ENCODE results near the gene RASL10B. TPM values are rescaled to one million over a fixed set of nuclear protein-coding genes. Genes with fewer than 3 reads are reported as not detected.
A peak's percentile ranks its signal among the peaks of the same experiment; 100 is the strongest.

The RASL10B gene
- total RNA-seq, 1 donor = 2.2 TPM

DNA sequence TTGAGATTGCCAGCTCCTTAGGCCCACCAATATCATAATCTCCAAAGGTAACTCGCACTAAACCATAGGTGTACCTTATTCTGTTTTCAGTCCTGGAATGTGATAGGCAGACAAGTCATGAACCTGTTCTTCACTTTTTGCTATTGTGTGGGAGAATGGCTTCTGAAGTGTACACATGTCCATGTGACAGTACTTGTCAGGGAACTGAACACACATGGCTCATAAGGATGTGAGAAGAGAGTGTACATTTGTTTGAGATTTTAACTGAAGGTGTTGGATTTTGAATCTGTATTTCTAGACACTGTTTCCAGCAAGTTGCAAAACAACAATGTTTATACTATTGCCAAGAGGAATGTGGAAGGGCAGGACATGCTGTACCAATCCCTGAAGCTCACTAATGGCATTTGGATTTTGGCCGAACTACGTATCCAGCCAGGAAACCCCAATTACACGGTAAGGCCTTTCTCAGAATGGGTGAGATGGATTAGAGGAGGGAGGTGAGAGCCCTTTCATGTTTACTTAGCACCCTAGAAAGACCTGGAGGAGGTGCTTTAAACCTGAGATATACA, 14.5 kb upstream of the RASL10B start:
- no peak for DNase-seq (ENCODE audit: low read depth in 2 of 3, low spot score in 2 of 3)

DNA sequence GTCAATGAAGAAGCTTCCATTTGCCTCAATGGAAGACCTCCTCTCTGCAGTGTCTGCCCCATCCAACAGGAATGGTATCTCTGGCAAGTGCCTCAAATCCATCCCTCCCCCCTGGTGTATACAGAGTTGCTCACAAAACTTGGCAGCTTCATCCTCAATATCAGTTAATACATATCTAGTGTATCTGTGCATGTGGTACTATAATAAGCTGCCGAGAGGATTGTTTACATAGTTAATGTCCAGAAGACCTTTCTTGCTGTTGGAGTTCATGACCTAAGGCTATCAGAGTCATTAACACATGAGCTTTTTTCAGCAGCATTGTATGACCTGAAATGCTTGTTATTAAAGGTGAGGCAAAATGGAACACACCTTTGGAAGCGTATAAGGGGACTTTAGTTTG, 14.0 kb upstream of the RASL10B start:
- no peak for DNase-seq (ENCODE audit: low read depth in 2 of 3, low spot score in 2 of 3)

DNA sequence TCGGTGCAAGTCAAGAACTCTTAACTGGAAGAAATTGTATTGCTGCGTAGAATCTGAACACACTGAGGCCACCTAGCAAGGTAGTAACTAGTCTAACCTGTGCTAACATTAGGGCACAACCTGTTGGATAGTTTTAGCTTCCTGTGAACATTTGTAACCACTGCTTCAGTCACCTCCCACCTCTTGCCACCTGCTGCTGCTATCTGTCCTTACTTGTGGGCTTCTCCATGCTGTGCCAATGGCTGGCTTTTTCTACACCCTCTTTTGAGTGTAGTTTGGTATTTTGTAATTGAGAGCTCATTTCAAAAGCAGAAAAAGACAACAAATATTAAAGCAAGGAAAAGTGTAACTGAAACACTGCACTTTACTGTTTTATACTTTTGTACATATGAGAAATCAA, 7.7 kb upstream of the RASL10B start:
- no peak for DNase-seq (ENCODE audit: low read depth in 2 of 3, low spot score in 2 of 3)

DNA sequence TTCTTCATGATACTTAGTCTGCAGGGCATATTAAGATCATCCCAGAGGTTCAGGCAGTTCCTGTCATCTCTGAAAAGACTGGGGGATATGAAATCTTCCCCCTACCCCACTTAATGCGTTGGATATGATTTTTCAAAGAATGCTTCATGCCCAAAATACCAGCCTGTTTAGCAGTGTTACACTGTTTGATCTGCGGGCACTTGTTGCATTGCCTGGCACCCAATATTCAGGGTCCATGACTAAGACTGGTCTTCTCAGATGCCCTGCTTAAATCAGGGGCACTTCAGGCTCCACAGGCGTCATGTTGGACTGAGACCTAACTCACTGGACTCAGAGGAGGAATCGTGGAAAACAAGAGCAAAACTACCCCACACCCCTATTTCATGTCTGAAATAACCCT, 6.4 kb upstream of the RASL10B start:
- no peak for DNase-seq (ENCODE audit: low read depth in 2 of 3, low spot score in 2 of 3)

DNA sequence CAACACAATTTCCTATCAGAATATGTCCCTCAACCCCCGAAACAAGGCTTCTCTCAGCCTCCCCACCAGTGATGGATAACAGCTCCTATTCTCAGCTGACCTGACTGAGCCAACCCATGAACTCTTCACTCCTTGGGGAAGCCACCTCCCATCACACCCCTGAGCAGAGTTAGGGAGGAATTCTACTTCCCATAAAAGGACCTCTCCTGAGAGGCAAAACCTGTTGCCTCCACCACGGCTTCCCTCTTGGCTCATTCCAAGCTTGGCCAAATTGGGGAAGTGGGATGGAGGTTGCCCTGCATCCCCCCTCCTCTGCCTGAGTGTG, 5.7 kb upstream of the RASL10B start:
- DNase-seq (ENCODE audit: low read depth in 2 of 3, low spot score in 2 of 3) = no peak

DNA sequence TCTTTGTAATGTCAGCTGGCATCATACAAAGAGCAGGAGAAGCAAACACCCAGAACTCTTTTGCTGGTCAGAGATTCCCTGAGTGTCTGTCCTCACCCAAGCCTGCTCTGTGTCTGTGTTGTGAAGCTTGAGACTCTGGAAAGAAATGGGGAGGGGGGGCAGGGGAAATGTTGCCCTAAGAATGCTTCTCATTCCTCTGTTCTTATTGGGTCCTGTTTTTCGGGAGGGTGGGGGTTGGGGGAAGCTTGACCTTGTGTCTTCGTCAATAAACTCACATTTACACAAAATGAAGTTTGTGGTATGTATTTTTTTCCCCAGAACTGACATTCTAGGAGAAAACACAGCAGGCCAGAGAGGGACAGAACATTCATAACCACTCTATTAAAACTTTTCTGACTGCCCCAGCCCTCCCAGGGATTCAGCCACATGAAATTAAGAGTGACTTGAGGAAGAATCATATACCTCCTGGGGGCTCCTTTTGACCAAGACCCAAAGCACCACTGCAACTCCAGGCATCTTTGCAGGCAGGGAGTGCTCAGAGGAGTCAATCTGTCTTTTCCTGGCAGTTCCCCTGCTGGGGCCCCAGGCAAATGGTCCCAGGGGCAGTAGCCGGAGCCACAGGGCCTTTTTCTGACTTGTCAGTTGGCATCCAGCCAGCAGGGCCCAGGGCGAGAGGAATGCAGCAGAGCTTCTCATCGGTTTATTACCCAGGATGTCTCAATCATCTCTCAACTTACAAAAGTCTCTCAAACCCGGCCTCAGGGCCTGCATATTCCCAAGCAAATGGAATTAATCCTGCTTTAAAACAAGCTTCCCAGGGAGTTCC, 5.1 kb upstream of the RASL10B start:
- DNase-seq (ENCODE audit: low read depth in 2 of 3, low spot score in 2 of 3) = no peak

DNA sequence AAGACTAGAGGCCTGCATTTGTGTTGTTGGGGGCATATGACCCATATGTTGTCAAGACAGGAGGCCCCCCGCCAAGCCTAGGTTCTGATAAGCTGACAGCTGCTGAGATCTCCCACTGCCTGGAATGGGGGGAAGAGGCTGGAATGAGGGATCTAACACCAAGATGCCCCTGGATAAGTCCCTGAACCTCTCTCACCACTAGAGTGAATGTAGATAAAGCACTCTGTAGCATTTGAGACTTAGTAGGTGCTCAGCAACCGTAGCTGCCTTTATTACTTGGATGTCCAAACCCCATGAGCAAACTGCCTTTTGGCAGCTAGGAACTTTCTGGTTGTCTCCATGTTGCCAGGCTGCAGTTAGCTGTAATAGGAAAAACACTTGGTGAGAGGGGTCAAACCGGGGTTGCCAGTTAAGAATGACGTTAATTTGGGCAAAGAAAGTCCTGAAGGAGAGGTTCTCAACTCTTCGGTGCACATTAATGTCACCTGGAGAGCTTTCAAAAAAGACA, 4.4 kb upstream of the RASL10B start:
- DNase-seq (ENCODE audit: low read depth in 2 of 3, low spot score in 2 of 3) = no peak

DNA sequence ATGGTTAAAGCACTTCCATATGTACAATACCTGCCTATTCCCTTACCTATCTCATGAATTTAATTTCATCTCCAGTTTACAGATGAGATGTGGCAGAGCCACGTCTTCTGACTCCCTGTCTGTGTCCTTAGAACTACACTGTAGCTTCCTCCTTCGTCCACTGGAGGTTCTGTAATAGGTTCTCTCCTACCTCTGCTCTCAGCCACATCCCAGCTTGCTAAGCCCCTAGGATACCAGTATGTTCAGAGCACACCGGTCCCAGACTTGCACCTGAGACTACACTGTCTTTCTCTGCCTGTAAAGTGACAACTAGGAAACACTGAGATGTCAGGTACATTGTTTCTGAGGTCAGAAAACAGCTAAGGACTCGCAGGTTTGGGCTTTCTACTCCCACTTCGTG, 3.8 kb upstream of the RASL10B start:
- DNase-seq (ENCODE audit: low read depth in 2 of 3, low spot score in 2 of 3) = no peak

DNA sequence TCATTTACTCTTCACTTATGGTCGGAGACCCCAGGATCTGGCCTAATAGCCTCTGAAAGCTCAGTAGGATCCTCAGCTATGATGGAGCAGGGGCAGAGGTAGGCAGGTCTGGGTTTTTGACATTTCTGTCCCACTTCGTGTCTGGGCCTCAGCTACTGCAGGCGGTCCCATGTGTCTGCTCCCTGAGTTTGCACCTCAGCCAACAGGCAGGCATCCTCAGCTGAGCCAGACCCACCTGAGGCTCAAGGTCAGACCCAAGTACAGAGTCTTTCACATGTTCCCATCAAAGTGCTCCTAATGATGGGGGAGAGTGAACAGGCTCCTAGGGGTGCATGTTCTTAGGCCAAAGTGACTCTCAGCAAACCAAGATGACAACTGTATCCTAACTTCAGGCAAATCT, 2.9 kb upstream of the RASL10B start:
- no peak for DNase-seq (ENCODE audit: low read depth in 2 of 3, low spot score in 2 of 3)

DNA sequence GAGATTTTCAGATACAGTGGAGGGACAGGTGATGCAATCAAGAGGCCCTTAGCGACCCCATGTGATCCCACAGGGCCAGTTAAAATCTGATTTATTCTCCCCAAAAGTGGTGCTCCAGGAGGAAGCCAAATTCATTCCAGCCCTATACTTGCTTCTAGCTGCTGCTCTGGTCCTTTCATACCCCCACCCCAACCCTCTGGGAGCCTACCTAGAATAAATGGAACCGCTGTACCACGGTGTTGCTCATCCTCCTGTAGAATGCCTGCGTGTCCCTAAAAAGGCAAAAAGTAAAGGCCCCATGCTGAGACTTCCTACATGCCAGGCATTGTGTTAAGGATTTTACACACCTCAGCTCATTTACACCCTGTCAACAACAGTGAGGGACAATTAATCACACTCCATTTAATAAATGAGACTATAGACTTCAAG, 2.0 kb upstream of the RASL10B start:
- DNase-seq (ENCODE audit: low read depth in 2 of 3, low spot score in 2 of 3) = no peak

DNA sequence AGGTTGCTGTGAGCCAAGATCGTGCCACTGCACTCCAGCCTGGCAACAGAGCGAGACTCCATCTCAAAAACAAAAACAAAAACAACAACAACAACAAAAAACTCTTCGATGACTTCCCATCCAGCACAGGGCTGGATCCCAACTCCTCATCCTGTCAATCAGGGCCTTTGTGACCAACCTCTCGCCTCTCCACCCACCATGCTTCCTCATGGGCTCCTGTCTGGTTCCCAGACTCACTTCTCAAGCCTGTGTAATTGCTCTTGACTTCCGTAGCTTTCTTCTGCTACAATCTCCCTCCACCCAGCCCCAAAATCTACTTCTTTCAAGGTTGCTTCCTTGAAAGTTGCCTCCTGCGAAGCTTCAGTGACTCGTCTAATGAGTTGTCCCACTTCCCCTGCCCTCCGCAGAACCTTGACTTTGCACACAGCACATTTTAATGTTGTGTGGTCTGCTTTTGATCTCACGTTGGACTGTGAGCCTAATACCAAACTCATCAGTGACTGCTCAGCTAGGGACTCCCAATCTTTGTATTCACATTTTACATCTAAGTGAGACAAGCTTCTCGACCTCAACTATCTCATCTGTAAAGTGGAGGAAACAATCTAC, 936 bp upstream of the RASL10B start:
- no peak for DNase-seq (ENCODE audit: low read depth in 2 of 3, low spot score in 2 of 3)

DNA sequence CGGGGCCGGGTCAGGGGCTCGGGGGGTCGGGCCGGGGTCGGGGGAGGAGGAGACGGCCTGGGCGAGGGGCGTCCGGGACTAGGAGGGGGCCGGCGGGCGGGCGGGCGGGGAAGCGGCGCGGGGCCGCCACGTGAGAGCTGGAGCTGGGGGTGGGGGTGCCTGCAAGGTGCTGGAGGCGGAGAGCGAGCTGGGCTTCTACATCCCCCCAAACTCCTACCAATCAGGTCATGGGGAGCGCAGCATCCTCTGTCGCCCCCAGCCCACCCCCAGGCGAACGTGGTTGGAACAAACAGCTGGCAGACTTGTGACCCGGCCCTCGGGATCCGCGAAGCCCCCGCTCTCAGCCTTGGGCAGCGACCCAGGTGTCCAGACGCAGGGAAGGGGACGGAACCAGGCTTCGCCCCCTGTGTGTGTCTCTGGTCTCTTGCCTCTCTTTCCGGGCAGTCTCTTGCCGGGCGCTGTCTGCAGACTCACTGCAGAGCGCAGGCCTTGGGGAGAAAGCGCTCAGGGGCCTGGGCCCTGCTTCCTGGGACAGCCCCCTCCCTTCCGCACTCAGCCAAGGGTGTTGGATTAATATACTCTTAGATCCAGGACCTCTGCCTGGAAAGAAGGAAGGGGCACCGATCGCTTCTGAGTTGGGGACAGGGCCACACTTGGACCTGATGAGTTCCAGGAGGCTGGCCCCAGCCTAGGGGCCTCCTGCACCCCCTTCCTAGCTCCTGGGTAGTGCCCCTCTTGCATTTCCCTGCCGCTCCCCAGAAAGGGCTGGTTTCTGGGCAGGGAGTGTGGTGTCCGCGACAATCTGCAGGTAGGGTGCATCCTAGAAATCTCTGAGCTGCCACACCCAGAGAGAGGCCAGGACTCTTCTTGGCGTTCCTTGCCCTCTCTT, 722 bp downstream of the RASL10B start:
- no peak for DNase-seq (ENCODE audit: low read depth in 2 of 3, low spot score in 2 of 3)

DNA sequence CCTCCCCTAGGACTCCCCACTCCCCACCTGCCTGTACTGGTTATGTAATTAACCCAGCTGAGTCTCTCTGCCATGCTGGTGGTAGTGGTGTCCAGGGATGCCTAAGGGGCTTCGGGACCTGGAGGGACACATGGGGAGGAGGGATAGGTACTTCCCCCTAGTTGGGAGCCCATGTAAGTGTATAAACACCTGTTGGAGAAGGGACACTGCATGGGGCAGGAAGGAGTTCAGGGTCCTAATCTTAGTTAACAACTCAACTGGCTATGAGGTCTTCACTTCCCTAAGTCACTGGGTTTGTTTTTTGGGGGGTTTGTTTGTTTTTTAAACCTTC, 1.3 kb downstream of the RASL10B start:
- no peak for DNase-seq (ENCODE audit: low read depth in 2 of 3, low spot score in 2 of 3)

DNA sequence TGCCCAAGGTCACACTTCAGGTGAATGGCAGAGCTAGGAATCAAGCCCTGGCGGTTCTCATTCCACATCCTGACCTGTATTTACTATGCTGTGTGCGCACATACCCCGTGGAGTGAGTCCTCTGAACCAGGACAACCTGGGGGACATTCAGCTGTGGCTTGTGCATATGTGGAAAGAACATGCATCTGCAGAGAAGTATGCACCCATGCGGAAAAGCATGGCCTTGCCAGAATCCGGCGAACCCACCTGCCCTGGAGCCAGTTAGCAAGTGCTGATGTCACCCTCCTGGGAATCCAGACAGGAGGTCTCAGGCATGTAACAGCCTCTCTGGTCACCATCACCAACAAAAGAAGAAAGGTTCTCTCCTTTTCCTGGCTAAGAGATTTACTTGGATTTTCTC, 1.9 kb downstream of the RASL10B start:
- DNase-seq (ENCODE audit: low read depth in 2 of 3, low spot score in 2 of 3) = no peak

DNA sequence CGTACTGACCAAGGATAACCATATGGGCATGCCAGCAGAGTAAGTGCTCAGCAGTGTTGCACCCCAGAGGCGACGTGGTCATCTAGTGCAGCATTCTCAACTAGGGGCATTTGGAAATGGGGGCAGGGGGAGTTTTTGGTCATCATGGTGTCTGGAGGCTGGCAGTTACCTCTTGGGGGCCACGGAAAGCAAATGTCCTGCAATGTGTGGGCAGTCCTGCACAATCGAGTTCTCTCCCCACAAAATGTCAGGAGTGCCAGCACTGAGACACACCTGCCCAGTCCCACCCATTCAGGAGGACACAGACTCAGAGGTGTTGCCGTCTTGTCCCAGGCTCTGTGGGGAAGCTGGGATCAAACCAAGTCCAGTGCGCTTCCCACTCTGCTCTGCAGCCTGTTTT, 3.0 kb downstream of the RASL10B start:
- no peak for DNase-seq (ENCODE audit: low read depth in 2 of 3, low spot score in 2 of 3)

DNA sequence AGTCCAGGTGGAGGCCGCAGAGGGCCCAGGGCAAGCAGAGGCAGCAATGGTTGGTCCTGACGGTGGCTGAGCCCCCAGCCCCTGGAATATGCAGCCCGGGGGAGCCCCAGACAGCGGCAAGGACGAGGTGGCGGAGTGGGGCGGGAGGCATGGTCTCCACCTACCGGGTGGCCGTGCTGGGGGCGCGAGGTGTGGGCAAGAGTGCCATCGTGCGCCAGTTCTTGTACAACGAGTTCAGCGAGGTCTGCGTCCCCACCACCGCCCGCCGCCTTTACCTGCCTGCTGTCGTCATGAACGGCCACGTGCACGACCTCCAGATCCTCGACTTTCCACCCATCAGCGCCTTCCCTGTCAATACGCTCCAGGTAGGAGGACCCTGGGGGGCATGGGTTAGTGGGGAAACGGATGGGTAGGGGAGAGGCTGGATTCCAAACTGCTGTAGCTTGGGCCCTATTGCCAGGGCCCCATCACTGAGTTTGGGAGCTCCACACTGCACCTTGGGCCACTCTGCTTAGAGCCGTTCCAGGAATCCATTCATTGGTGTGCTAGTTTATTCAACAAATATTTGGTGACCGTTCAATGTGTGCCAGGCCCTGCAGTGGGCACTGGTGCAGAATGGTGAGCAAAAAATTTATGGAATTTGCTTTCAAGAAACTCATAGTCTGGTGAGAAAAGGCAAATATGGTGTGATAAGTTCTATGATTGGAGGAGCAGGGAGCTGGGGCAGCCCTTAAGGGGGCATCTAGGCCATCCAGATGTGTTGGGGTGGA, 3.8 kb downstream of the RASL10B start:
- DNase-seq (ENCODE audit: low read depth in 2 of 3, low spot score in 2 of 3) = no peak

DNA sequence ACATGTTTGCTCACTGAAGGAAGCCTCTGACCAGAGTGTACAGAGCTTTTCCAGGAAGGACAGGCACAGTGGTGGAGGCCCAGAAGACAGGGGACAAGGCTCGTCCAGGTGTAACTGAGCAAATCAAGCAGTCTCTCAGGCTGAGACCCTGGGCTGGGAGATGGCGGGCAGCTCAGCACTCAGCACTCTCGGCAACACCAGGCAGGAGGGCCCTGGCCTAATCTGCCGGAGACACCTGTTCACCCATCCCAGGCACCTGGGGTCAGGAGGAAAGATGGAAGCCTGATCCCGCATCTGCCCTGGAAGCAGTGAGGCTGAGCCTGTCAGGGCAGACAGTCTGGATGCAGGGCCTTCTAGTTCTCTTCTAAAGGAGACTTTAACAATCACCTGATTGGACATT, 4.8 kb downstream of the RASL10B start:
- DNase-seq (ENCODE audit: low read depth in 2 of 3, low spot score in 2 of 3) = no peak

DNA sequence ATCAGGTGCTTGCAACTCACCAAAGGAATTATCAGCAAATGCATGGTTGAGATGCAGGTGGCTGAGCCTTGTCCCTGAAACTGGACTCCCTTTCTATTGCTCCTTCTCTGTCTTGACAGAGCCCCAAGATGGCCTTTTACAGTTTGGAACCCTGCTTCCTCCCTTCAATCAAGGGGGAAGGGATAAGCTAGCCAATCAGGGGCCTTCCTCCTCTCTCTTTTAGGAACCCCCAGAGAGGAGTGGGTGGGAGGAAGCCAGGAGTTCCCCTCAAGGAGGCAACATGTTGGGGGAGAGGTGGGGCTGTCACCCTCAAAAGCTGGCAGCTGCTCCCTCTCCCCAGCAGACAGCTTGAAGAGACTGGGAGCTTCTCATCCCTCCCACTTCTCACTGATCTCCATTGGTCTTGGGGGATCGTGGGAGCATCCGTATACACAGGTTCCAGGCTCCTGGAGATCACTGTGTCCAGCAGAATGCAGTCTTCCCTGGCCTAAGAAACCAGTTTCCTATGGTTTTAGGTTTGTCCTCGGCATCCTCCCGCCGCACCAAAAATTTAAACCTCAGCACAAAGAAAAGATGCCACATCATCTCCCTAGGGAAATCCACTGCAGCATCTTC, 7.2 kb downstream of the RASL10B start:
- peak in 1 of 3 donors; percentile 29 for DNase-seq (ENCODE audit: low read depth in 2 of 3, low spot score in 2 of 3)

DNA sequence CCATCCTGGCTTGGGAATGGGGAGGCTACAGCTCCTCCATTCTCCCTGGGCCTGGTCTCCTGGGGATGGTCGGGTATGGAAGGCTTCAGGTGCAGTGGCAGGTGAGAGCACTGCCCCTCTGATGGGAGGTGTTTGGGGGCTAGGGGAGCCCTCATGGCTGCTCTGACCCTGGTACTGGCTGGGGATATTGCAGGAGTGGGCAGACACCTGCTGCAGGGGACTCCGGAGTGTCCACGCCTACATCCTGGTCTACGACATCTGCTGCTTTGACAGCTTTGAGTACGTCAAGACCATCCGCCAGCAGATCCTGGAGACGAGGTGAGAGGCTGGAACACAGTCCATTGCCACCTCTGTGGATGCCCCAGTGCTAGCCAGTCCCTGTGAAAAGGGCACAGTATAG, 8.8 kb downstream of the RASL10B start:
- DNase-seq (ENCODE audit: low read depth in 2 of 3, low spot score in 2 of 3) = no peak

Measured in hematopoietic multipotent progenitor cell (in vitro differentiated cells).